Ammon's horn (tissue), 1 donor: ENCODE measurements around the gene IRAG1.
A peak's percentile ranks its signal among the peaks of the same experiment; 100 is the strongest.
"Not testable (repeated sequence)": the region's sequence is repeated elsewhere in the genome, so short reads cannot be mapped to it uniquely, and the experiment has no call there.

Experiments
- DNase-seq: peaks from one replicate; pipeline ENCODE4 v3.0.0-alpha.2; 2016; ENCODE audit warnings: low spot score

The IRAG1 gene

GRCh38 chr11:10708131-10708530, 14.6 kb upstream of the IRAG1 start:
- no peak for DNase-seq

- DNase-seq = no peak
Measured at GRCh38 chr11:10701982-10702381, 8.4 kb upstream of the IRAG1 start.

GRCh38 chr11:10699072-10699471, 5.5 kb upstream of the IRAG1 start:
- no peak for DNase-seq

GRCh38 chr11:10697323-10697620, 3.7 kb upstream of the IRAG1 start:
- DNase-seq = no peak

GRCh38 chr11:10696468-10697322, 3.1 kb upstream of the IRAG1 start:
- no peak for DNase-seq

- DNase-seq = no peak
Measured at GRCh38 chr11:10695833-10696232, 2.3 kb upstream of the IRAG1 start.

GRCh38 chr11:10694486-10695239, 1.1 kb upstream of the IRAG1 start:
- no peak for DNase-seq

- no peak for DNase-seq
Measured at GRCh38 chr11:10692531-10693115, 932 bp downstream of the IRAG1 start.

- DNase-seq = no peak
Measured at GRCh38 chr11:10688401-10688800, 5.2 kb downstream of the IRAG1 start.

- no peak for DNase-seq
Measured at GRCh38 chr11:10686311-10686710, 7.2 kb downstream of the IRAG1 start.

- DNase-seq = no peak
Measured at GRCh38 chr11:10683429-10683828, 10.1 kb downstream of the IRAG1 start.

GRCh38 chr11:10680956-10681487, 12.5 kb downstream of the IRAG1 start:
- DNase-seq = no peak

- DNase-seq = not testable (repeated sequence)
Measured at GRCh38 chr11:10680279-10680678, 13.3 kb downstream of the IRAG1 start.

GRCh38 chr11:10679644-10680043, 13.9 kb downstream of the IRAG1 start:
- DNase-seq = no peak

- DNase-seq = no peak
Measured at GRCh38 chr11:10678101-10678500, 15.5 kb downstream of the IRAG1 start.

- DNase-seq = no peak
Measured at GRCh38 chr11:10676919-10677318, 16.6 kb downstream of the IRAG1 start.

GRCh38 chr11:10674911-10675440, 18.6 kb downstream of the IRAG1 start:
- peak; percentile 77 for DNase-seq

- peak; percentile 43 for DNase-seq
Measured at GRCh38 chr11:10674440-10674855, 19.1 kb downstream of the IRAG1 start.

- DNase-seq = no peak
Measured at GRCh38 chr11:10673501-10674062, 20.0 kb downstream of the IRAG1 start.

- no peak for DNase-seq
Measured at GRCh38 chr11:10670099-10670498, 23.5 kb downstream of the IRAG1 start.

- peak; percentile 37 for DNase-seq
Measured at GRCh38 chr11:10669258-10670033, 24.1 kb downstream of the IRAG1 start.
